ENCODE measurements around the gene ALKBH2.

ALKBH2 gene

GRCh38 chr12:109113661-109114321, 20.5 kb upstream of the ALKBH2 start:
- no peak for DNase-seq

DNA sequence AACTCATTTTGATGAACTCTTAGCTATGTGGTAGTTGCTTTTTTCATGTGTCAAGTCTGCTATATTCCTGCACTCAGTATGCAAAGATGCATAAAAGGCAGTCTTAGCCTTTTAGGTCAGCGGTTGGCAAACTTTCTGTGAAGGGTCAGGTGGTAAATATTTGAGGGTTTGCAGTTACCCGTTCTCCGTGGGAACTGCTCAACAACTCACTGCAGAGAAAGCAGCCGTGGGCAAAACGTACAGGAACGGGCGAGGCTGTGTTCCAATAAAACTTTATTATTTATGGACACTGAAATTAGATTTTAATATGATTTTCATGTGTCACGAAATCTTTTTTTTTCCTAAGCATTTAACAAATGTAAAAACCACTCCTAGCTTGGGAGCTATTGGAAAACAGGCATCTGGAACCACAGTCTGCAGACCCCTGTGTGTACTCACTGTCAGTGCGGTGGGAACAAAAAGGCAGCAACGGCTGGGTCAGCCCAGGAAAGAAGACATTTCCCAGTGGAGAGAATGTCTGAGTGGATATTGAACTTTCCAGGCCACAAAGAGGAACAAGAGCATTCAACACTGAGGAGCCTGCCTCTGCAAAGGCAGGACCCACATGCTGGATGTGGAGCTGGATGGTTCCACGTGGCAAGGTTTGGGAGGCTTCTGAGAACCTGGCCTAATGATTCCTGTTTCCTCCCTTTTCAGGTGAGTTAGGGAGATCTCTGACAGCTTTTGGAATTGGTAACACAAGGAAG, 19.6 kb upstream of the ALKBH2 start:
- no peak for DNase-seq

- peak; percentile 73 for DNase-seq
Measured at GRCh38 chr12:109110988-109111495, 17.8 kb upstream of the ALKBH2 start.

- DNase-seq: no peak
Measured at GRCh38 chr12:109109746-109110350, 16.6 kb upstream of the ALKBH2 start.

- no peak for DNase-seq
Measured at GRCh38 chr12:109105176-109105575, 11.9 kb upstream of the ALKBH2 start.

DNA sequence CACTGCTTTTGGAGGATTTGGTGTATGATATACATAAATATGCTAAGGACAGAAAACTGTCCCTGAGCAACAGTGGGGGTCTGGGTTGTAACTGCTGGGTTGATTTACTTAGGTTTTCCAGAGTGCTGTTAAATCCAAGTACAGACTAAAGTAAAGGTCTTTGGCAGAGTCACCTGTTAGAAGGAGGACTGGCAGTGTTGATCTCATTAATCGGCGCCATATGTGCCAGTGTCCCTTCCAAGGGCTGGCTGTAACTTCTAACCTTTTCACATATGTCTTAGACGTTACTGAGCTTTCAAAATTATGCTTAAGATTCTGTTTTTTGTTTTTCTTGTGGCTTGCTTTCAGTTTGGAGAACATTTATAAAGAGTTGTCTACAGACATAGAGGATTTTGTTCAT, 9.2 kb upstream of the ALKBH2 start:
- no peak for DNase-seq

DNA sequence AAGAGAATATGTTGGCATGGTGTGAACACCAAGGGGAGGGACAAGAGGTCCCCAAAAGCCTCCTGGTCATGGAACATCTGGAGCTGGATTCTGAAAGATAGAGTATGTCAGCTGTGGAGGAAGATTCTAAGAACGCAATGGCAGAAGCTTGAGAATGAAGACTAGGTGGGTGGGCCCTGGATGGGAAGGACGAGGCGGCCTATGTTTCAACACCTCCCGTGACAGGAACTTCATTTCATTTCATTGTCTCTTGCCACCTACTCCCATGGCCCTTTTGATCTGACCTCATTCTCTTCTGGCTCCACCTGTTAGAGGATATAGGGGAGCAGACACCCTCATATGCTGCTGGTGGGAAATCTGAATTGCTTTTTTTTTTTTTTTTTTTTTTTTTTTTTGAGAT, 7.5 kb upstream of the ALKBH2 start:
- no peak for DNase-seq

DNA sequence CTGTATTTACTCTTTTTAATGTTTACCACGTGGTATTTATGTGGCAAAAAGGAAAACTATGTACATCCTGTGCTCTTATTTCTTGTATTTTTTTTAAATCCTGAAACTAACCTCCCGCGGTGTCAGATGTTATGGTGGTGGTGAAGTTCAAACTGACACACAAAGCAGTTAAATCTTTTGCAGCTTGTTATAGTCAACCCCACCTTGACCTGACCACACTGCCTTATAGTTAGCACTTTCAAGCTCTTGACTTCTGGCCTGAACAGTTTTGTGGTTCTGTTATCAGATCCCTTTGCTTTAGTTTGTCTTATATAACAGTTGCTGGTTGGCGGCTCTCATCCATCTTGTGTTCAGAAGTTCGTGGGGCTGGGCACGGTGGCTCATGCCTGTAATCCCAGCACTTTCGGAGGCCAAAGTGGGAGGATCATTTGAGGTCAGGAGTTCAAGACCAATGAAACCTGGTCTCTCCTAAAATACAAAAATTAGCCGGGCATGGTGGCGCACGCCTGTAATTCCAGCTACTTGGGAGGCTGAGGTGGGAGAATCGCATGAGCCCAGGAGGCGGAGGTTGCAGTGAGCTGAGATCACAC, 6.3 kb upstream of the ALKBH2 start:
- no peak for DNase-seq

DNA sequence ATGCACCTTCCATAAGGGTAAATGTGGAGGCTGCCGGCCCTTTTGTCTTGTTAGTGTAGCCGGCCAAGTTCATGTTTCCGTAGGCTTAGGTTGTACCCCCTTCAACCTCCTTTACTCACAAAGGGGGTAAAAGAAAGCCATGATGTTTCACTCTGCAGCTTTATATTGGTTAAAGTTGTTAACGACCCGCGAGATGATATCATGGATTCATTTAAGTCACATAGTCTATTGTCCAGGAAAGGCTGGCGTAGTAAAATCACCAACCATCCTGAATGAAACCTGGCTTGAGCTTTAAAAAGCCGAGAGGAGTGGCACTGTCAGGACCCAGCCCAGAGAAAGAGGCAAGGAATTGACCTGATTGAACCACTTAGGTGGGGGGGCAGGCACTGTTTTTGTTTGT, 5.4 kb upstream of the ALKBH2 start:
- DNase-seq: no peak

DNA sequence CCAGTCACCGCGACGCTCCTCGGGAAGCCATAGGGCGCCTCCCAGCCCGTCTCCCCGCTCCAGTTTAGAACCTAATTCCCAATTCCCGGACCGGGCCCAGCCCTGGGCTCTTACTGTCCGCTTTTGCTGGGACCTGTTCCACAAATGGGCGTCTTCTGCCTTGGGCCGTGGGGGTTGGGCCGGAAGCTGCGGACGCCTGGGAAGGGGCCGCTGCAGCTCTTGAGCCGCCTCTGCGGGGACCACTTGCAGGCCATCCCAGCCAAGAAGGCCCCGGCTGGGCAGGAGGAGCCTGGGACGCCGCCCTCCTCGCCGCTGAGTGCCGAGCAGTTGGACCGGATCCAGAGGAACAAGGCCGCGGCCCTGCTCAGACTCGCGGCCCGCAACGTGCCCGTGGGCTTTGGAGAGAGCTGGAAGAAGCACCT, 4.9 kb upstream of the ALKBH2 start:
- DNase-seq: peak; percentile 63

DNA sequence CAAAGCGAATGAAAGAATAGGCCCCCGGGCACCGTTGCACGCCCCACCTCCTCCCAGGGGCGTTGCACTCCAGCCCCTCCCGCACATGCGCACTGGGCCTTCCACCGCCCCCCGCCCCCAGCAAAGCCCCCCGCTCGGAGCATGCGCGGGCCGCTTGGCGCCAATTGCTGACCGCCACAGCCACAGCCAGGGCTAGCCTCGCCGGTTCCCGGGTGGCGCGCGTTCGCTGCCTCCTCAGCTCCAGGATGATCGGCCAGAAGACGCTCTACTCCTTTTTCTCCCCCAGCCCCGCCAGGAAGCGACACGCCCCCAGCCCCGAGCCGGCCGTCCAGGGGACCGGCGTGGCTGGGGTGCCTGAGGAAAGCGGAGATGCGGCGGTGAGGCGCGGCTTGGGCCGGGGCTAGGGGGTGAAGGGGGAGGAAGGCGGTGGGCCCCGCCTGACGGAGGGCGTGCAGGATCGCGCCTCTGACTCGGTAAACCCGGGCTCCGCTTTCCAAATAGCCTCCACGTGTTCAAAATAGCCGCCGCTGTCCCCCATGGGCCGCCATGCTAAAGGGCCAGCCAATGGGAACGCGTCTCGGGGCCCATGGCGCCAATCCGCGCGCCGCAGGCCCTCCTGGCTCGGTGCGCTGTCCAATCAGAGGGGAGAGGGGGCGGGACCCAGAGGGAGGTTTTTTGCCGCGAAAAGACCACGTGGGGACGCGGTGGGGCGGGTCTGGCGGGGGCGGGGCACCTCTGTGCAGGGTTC, 4.3 kb upstream of the ALKBH2 start, which contains the start of gene UNG:
UNG (plus strand) TSS at position 163 of the 748 bp plus-strand sequence; CDS start at position 246, 83 bp downstream.
- DNase-seq: peak; percentile 95

GRCh38 chr12:109097140-109097434, 3.8 kb upstream of the ALKBH2 start:
- no peak for DNase-seq

DNA sequence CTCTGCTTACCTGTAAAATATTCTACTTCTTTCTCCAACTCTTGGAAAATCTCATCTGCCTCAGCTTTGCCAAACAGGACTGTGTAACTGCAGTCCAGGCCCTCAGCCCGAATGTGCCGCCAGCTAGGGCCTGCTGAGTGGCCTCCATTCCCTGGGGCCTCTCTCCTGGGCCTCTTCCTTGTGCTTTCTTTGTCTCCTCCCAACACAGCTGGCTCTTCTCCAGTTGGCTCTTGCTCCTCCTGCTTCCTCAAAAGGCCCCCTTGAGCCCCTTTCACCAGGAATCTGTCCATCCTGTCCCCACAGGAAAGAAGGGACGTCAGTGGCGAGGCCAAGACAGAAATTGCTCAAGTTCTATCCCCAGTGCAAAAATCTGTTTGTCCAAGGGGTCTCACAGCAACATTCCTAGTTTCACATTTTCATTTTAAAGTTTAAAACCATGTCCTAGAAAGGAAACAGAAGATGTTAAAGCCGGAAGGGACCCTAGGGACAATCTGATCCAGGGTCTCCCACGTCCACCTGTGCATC, 713 bp downstream of the ALKBH2 start:
- no peak for DNase-seq

GRCh38 chr12:109089683-109090082, 3.6 kb downstream of the ALKBH2 start:
- DNase-seq: no peak

GRCh38 chr12:109088818-109089217, 4.5 kb downstream of the ALKBH2 start:
- DNase-seq: no peak

DNA sequence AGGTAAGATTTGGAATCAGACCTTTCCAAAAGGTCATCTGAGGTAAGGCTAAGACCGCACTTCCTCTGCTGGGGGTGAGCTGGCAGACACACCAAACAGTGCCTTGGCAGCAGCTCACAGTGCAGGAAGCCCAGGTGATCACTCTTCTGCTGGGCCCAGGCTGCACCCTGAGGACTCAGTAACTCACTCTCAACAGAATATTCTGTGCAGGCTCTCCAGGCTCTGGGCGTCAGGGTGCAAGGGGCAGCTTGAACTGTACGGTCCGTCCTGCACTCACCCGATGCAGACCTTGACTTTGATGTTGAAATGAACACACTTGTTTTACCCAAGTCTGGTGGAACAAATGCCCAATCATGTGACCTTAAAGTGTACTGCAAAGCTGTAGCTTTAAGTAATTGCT, 6.0 kb downstream of the ALKBH2 start:
- DNase-seq: no peak

- DNase-seq: no peak
Measured at GRCh38 chr12:109085590-109085989, 7.7 kb downstream of the ALKBH2 start.

DNA sequence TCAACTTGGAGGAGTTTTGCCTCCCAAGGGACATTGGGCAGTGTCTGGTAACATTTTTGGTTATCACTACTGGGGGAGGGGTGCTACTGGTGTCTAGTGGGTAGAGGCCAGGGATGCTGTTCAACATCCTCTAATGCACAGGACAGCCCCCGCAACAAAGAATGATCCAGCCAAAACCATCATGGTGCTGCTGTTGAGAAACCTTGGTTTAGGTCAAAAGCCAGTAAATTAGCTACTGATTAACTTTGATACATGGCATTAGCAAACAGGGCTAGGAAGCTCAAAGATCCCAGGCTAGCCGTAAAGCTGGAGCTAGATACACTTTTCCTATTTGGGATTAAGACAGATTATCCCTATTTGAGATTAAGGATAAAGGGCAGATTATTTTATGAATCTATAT, 8.8 kb downstream of the ALKBH2 start:
- no peak for DNase-seq

DNA sequence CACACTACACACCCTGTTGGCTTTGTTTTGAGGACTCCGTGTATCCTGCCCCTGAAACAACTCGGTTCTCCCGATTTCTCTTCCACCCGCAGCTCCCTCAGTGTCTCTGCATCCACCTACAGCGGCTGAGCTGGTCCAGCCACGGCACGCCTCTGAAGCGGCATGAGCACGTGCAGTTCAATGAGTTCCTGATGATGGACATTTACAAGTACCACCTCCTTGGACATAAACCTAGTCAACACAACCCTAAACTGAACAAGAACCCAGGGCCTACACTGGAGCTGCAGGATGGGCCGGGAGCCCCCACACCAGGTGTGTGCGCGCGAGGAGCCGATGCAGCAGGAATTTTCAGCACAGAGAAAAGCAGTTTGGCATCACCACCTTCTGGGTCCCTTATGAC, 10.5 kb downstream of the ALKBH2 start:
- no peak for DNase-seq

DNA sequence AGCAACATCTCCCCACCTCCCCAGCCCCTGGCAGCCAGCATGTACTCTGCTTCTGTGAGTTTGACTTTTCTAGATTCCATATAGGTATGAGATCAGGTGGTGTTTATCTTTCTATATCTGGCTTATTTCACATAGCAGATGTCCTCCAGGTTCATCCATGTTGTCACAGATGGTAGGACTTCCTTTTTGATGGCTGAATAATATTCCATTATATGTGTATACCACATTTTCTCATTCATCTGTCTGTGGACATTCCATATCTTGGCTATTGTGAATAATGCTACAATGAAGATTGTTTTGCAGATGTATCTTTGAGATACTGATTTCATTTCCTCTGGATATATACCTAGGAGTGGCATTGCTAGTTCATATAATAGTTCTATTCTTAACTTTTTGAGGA, 18.4 kb downstream of the ALKBH2 start:
- no peak for DNase-seq

DNA sequence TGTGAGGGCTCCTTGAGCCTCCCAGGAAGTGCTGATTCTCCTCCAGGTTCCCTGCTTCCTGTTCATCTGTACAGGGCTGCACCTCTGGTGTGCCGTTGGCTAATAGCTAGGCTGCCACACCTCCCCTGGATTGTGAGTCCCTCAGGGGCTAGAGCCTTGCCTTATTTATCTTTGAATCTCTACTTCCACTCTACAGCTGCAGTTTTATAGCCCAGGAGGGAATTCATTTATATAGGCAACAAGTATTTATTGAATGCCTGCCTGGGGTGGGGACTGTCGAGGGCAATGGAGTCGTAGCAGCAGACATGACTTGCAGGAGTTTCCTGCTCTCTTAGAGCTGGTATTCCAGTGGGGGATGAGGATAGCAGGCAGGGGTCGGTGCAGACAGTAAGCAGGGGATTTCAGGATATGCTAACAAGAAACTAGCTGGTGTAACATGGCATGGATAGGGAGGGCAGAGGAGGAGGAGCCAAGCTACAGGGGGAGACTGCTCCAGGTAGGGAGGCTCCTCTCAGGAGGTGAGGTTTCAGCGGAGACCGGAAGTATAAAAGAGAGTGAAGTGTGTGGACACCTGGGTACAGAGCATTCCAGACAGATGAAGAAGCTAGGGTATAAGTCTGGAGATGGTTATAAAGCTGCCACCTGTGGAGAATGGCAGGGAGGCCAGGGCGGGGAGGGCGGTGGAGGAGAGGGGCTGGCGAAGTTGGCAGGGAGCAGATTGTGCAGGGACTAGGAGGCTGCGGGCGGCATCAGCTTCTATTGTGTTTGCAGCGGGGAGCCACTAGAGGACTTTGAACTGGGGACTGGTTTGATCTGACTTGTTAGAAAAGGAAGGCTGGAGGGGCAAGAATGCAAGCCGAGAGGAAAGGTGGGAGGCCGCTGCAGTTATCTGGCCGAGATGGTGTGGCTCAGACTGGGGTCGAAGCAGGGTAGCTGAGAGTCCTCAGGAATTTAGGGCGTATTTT, 23.7 kb downstream of the ALKBH2 start:
- DNase-seq: no peak
